ENCODE measurements around the gene ZNF837.
"Not testable (repeated sequence)": the region's sequence is repeated elsewhere in the genome, so short reads cannot be mapped to it uniquely, and the experiment has no call there.

ZNF837 gene

GRCh38 chr19:58350001-58350861, 30.6 kb downstream of the ZNF837 start:
- DNase-seq = no peak

GRCh38 chr19:58349590-58349989, 31.2 kb downstream of the ZNF837 start:
- no peak for DNase-seq

- not testable (repeated sequence) for DNase-seq
Observed at GRCh38 chr19:58348080-58348479, 32.8 kb downstream of the ZNF837 start.

GRCh38 chr19:58346961-58347929, 33.6 kb downstream of the ZNF837 start:
- peak; percentile 68 for DNase-seq

GRCh38 chr19:58345558-58345957, 35.3 kb downstream of the ZNF837 start:
- DNase-seq = no peak

GRCh38 chr19:58338825-58339558, 41.8 kb downstream of the ZNF837 start:
- DNase-seq = no peak

- no peak for DNase-seq
Observed at GRCh38 chr19:58338336-58338735, 42.5 kb downstream of the ZNF837 start.

GRCh38 chr19:58336820-58337219, 44.0 kb downstream of the ZNF837 start:
- no peak for DNase-seq

GRCh38 chr19:58336216-58336615, 44.6 kb downstream of the ZNF837 start:
- DNase-seq = no peak

GRCh38 chr19:58335630-58336029, 45.2 kb downstream of the ZNF837 start:
- DNase-seq = no peak

- DNase-seq = no peak
Observed at GRCh38 chr19:58334691-58335249, 46.1 kb downstream of the ZNF837 start.

GRCh38 chr19:58332697-58333096, 48.1 kb downstream of the ZNF837 start:
- DNase-seq = no peak

GRCh38 chr19:58330458-58330857, 50.4 kb downstream of the ZNF837 start:
- DNase-seq = no peak

- no peak for DNase-seq
Observed at GRCh38 chr19:58328999-58329398, 51.8 kb downstream of the ZNF837 start.

GRCh38 chr19:58326914-58327726, 53.7 kb downstream of the ZNF837 start, which contains the start of gene ZSCAN22:
TSS of gene ZSCAN22 (plus strand) at chr19:58326994. CDS start at chr19:58334803, 7,809 bp downstream.
- peak; percentile 92 for DNase-seq

- DNase-seq = no peak
Observed at GRCh38 chr19:58326501-58326913, 54.3 kb downstream of the ZNF837 start.

GRCh38 chr19:58325311-58326022, 55.4 kb downstream of the ZNF837 start:
- DNase-seq = peak; percentile 46

- DNase-seq = no peak
Observed at GRCh38 chr19:58319241-58319640, 61.6 kb downstream of the ZNF837 start.

- no peak for DNase-seq
Observed at GRCh38 chr19:58318297-58318696, 62.5 kb downstream of the ZNF837 start.

Data from COR-L47 (cell line).